GM20431 (cell line): ENCODE data around the gene KCNAB2.

Source experiments
- in situ Hi-C: fragments of 300-500 bp; cut with MseI, MboI; formaldehyde crosslinking; loops from one replicate; pipeline ENCODE4 v1.15.0; 2020; ENCODE audit warnings: low sequenced_read_pairs; ENCODE audit not compliant: unreplicated experiment

Gene KCNAB2

GRCh38 chr1:6045561-6045960 is at the start of gene KCNAB2:
TSS of gene KCNAB2 (plus strand) at chr1:6045888. CDS start at chr1:6051537, 5,649 bp downstream.
- in situ Hi-C loops = no loop called here

- in situ Hi-C loops = no loop called here
These were observed 48.9 kb upstream of the KCNAB2 start for GRCh38 chr1:5996641-5997270.

GRCh38 chr1:5997316-5997715 is 48.4 kb upstream of the KCNAB2 start:
- in situ Hi-C loops = no loop called here

- in situ Hi-C loops = no loop called here
These were observed 47.4 kb upstream of the KCNAB2 start for GRCh38 chr1:5998051-5998905.

- in situ Hi-C loops = no loop called here
These were observed 46.8 kb upstream of the KCNAB2 start for GRCh38 chr1:5998906-5999301.

GRCh38 chr1:5999711-6000443 is 45.8 kb upstream of the KCNAB2 start:
- in situ Hi-C loops = no loop called here

- in situ Hi-C loops = no loop called here
These were observed 45.0 kb upstream of the KCNAB2 start for GRCh38 chr1:6000444-6001288.

GRCh38 chr1:6001992-6002576 is 43.6 kb upstream of the KCNAB2 start:
- in situ Hi-C loops = no loop called here

GRCh38 chr1:6002714-6003501 is 42.8 kb upstream of the KCNAB2 start:
- in situ Hi-C loops = no loop called here

GRCh38 chr1:6003568-6004411 is 41.9 kb upstream of the KCNAB2 start:
- in situ Hi-C loops = no loop called here

- in situ Hi-C loops = no loop called here
These were observed 41.1 kb upstream of the KCNAB2 start for GRCh38 chr1:6004412-6005123.

- in situ Hi-C loops = no loop called here
These were observed 40.3 kb upstream of the KCNAB2 start for GRCh38 chr1:6005276-6005917.

GRCh38 chr1:6006882-6007281 is 38.8 kb upstream of the KCNAB2 start:
- in situ Hi-C loops = no loop called here

- in situ Hi-C loops = no loop called here
These were observed 38.2 kb upstream of the KCNAB2 start for GRCh38 chr1:6007318-6008083.

- in situ Hi-C loops = no loop called here
These were observed 37.6 kb upstream of the KCNAB2 start for GRCh38 chr1:6008084-6008415.

- in situ Hi-C loops = no loop called here
These were observed 37.0 kb upstream of the KCNAB2 start for GRCh38 chr1:6008696-6009095.
